Smooth muscle cell (in vitro differentiated cells): ENCODE measurements around the gene ARMCX2. TPM values are rescaled to one million over a fixed set of nuclear protein-coding genes. Genes with fewer than 3 reads are reported as not detected.
A peak's percentile ranks its signal among the peaks of the same experiment; 100 is the strongest.

Experiments used
- DNase-seq: peaks from one replicate; lab custom pipeline; 2025; ENCODE audit not compliant: unreplicated experiment; lab: John Stamatoyannopoulos, UW
- H2AFZ ChIP-seq: fragments of 200-600 bp; sonication (generic); 2 replicates; pipeline ENCODE4 v1.6.0; 2016; ENCODE audit warnings: antibody characterized with exemption, low read depth, mild to moderate bottlenecking
- H3F3A ChIP-seq: fragments of 200-600 bp; sonication (generic); 2 replicates; pipeline ENCODE4 v1.6.0; 2017; ENCODE audit warnings: antibody characterized with exemption, low read depth
- H3K27ac ChIP-seq: fragments of 200-600 bp; sonication (generic); 2 replicates; pipeline ENCODE4 v1.5.1; 2016; ENCODE audit warnings: low read depth, mild to moderate bottlenecking
- H3K27me3 ChIP-seq: fragments of 200-600 bp; sonication (generic); 2 replicates; pipeline ENCODE4 v1.6.1; 2016; ENCODE audit warnings: low read depth, mild to moderate bottlenecking
- H3K36me3 ChIP-seq: fragments of 200-600 bp; sonication (generic); 2 replicates; pipeline ENCODE4 v1.5.1; 2016; ENCODE audit warnings: low read depth
- H3K4me1 ChIP-seq: fragments of 200-600 bp; sonication (generic); 2 replicates; pipeline ENCODE4 v1.5.1; 2016; ENCODE audit warnings: low read depth
- H3K4me2 ChIP-seq: fragments of 200-600 bp; sonication (generic); 2 replicates; pipeline ENCODE4 v1.6.0; 2016; ENCODE audit warnings: mild to moderate bottlenecking
- H3K4me3 ChIP-seq: fragments of 200-600 bp; sonication (generic); 2 replicates; pipeline ENCODE4 v1.5.1; 2016; ENCODE audit warnings: mild to moderate bottlenecking
- H3K79me2 ChIP-seq: fragments of 200-600 bp; sonication (generic); 2 replicates; pipeline ENCODE4 v1.6.0; 2016; ENCODE audit warnings: low read depth, mild to moderate bottlenecking
- H3K9ac ChIP-seq: fragments of 200-600 bp; sonication (generic); 2 replicates; pipeline ENCODE4 v1.6.0; 2016; ENCODE audit warnings: low read depth
- H3K9me3 ChIP-seq: fragments of 200-600 bp; sonication (generic); replicated peaks from 2 replicates; pipeline ENCODE4 v1.5.1; 2016; ENCODE audit warnings: low read depth
- H4K20me1 ChIP-seq: fragments of 200-600 bp; sonication (generic); 2 replicates; pipeline ENCODE4 v1.6.0; 2016; ENCODE audit warnings: low read depth
- WGBS: methylation state at CpG from one replicate; pipeline ENCODE4 v1.1.7; 2016; ENCODE audit warnings: low lambda C conversion rate; 5-methylcytosine and 5-hydroxymethylcytosine counted together
- polyA plus RNA-seq: library from polyadenylated mRNA; unstranded; fragments of >200 nt; fragmentation: Nextera tagmentation; extraction: Ambion mirVana; gene quantifications from 2 replicates; pipeline ENCODE4 v1.2.1, GENCODE V29; 2016
- small RNA-seq: library from RNA; depleted of rRNA; stranded (forward); fragments of <200 nt; gene quantifications from one replicate; pipeline ENCODE3, GENCODE V24; 2014
- total RNA-seq: library from RNA; depleted of rRNA; stranded (reverse); fragments of >200 nt; gene quantifications from 2 replicates; pipeline ENCODE4 v1.2.3, GENCODE V29; 2014
- TF ChIP-seq, protein P1 (sequence below): fragments of 200-600 bp; sonication (generic); IDR thresholded peaks from 2 replicates; pipeline ENCODE4 v1.5.1; 2017; ENCODE audit warnings: borderline replicate concordance, mild to moderate bottlenecking, antibody characterized with exemption; ENCODE audit not compliant: insufficient read depth, poor library complexity, severe bottlenecking

ARMCX2 gene
- total and polyA plus RNA-seq, 2 experiments from 2014 or later = 34.5 to 103 TPM

DNA sequence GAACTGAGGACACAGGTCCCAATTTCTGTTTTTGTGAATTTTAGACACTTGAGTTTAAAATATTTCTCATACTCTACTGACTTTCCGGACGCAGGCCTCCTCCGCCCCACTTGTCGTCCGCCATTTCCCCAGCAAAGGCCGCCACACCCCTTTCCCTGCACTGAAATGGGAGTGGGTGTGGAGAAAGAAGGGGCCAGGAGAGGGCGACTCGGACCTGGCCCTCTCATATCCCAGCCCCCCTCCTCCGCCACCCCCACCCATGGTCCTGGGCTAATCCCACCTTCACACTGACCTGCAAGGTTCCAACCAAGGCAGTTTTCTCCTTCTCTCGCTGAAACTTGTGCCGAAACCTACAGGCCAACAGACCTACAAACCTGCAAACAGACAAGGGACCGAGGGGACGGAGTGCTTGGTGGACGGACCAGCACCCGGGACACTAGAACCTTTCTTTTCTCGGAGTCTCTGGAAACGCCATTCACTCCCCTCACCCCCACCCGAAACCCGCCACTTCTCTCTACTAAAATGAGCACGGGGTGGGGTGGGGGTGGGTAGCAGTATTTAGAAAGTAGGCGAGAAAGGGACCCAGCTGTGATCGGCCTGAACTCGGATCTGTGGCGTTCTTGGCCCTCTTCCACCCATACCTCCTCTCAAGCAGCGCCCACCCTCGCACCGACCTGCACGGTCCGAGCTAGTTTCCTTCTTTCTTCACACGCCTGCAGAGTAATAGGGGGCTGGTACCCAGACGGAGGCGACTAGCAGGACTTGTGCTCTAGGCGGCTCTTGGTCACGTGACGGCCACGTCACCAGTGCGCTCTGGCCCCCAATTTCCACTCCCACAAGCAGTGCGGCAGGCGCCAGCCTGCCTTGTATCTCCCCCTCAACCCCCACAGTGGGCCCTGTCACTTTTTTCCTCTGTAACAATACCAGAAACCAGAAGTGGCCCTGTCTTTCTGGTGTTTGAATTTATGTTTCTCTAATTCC lies 42.1 kb downstream of the ARMCX2 start, which contains the start of gene ARMCX6:
Gene ARMCX6, minus strand, starts transcription at position 790 of the 981 bp plus-strand sequence. CDS start 1,380 bp downstream, outside the sequence.
- Histone ChIP-seq H3K36me3 (no peaks in the 10 kb centered on the region), H3K27me3 (no peaks in the 10 kb centered on the region), H3K27ac (peak within 1 kb of the TSS; percentile 49), H3K4me2 (peak within 1 kb of the TSS; percentile 88), H3K9me3 (no peaks in the 10 kb centered on the region), H3K79me2 (no peaks in the 10 kb centered on the region), H2AFZ (peak within 1 kb of the TSS; percentile 62), H3F3A (no peaks in the 10 kb centered on the region), H4K20me1 (no peaks in the 10 kb centered on the region), H3K9ac (peak within 1 kb of the TSS; percentile 36), H3K4me3 (peak within 1 kb of the TSS; percentile 70), H3K4me1 (no peaks in the 10 kb centered on the region)
- TF ChIP-seq, protein P1, sequence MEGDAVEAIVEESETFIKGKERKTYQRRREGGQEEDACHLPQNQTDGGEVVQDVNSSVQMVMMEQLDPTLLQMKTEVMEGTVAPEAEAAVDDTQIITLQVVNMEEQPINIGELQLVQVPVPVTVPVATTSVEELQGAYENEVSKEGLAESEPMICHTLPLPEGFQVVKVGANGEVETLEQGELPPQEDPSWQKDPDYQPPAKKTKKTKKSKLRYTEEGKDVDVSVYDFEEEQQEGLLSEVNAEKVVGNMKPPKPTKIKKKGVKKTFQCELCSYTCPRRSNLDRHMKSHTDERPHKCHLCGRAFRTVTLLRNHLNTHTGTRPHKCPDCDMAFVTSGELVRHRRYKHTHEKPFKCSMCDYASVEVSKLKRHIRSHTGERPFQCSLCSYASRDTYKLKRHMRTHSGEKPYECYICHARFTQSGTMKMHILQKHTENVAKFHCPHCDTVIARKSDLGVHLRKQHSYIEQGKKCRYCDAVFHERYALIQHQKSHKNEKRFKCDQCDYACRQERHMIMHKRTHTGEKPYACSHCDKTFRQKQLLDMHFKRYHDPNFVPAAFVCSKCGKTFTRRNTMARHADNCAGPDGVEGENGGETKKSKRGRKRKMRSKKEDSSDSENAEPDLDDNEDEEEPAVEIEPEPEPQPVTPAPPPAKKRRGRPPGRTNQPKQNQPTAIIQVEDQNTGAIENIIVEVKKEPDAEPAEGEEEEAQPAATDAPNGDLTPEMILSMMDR = peak; percentile 21
- peak; percentile 11 for DNase-seq
- 42% methylated on average over 38 of the region's 39 CpGs for WGBS

DNA sequence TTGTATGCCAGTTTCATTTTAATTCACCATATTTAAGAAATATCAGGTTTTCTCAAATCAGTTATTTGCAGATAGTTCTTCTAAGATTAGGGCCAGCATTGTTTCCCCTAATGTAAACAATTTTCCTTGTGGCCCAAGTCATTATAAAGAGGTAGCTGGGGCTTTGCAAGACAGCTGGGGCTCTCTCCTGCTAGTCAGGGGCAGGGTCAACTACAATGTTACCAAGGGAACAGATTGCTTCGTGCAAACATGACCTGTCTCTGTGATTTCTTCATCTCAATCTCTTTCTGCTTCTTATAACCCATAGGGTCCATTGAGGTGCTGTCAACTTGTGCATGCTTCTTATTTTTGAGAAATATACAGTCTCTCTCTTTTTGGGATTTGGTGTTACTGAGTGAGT lies 53.9 kb downstream of the ARMCX2 start:
- 59% methylated on average over 1 of the region's 1 CpG for WGBS
- DNase-seq = no peak
- TF ChIP-seq, protein P1 = no peak
- H3K36me3 ChIP-seq = no peaks in the 10 kb centered on the region
- H3K27ac ChIP-seq = no peak overlapping the region
- H4K20me1 ChIP-seq = no peaks in the 10 kb centered on the region
- no peaks in the 10 kb centered on the region for H3K4me1 ChIP-seq
- H2AFZ ChIP-seq = no peak overlapping the region
- H3K4me3 ChIP-seq = no peak overlapping the region
- H3K4me2 ChIP-seq = no peak overlapping the region
- H3K9ac ChIP-seq = no peak overlapping the region
- H3K79me2 ChIP-seq = no peaks in the 10 kb centered on the region
- H3K9me3 ChIP-seq = no peaks in the 10 kb centered on the region
- H3F3A ChIP-seq = no peaks in the 10 kb centered on the region
- H3K27me3 ChIP-seq = no peaks in the 10 kb centered on the region

Small RNA genes within 50 kb of the gene (small RNA-seq; reads per million reads assigned to genes)
- gene RNU6-30P = not detected
- gene RNU6-587P = not detected

Other genes with a start within 250 kb of the ARMCX2 start
- 3.7 and 6.8 TPM in 2 replicates for gene ARMCX4, start 174.4 kb downstream of the ARMCX2 start, total RNA-seq
- 4.5 and 4.8 TPM in 2 replicates for gene ARMCX4, start 174.4 kb downstream of the ARMCX2 start, polyA plus RNA-seq
- gene ARMCX1, start 109.3 kb downstream of the ARMCX2 start, total RNA-seq = 40.7 and 47.5 TPM in 2 replicates
- 28.9 and 35.4 TPM in 2 replicates for gene ARMCX1, start 109.3 kb downstream of the ARMCX2 start, polyA plus RNA-seq
- gene ARMCX6, start 41.9 kb downstream of the ARMCX2 start, total RNA-seq = 54.9 and 69.1 TPM in 2 replicates
- gene ARMCX6, start 41.9 kb downstream of the ARMCX2 start, polyA plus RNA-seq = 57.2 and 72.3 TPM in 2 replicates
- 72.0 and 111 TPM in 2 replicates for gene ARMCX3, start 36.7 kb downstream of the ARMCX2 start, total RNA-seq
- gene ARMCX3, start 36.7 kb downstream of the ARMCX2 start, polyA plus RNA-seq = 80.4 and 88.4 TPM in 2 replicates